OCI-LY7 (cell line): ENCODE data around the gene KIZ.

Source experiments
- EZH2phosphoT487 ChIP-seq: fragments of 200-600 bp; sonication (generic); IDR thresholded peaks from 2 replicates; pipeline ENCODE4 v1.6.1; 2018; ENCODE audit warnings: low read depth, borderline replicate concordance, mild to moderate bottlenecking, mixed run types, antibody characterized with exemption, low read length, moderate library complexity, mixed read lengths
- TF ChIP-seq, protein P1 (sequence below): fragments of 200-600 bp; sonication (generic); conservative IDR thresholded peaks from 2 replicates; pipeline ENCODE4 v1.5.1; 2014; ENCODE audit warnings: mild to moderate bottlenecking, antibody characterized with exemption, low read length, moderate library complexity, mixed read lengths

DNA sequence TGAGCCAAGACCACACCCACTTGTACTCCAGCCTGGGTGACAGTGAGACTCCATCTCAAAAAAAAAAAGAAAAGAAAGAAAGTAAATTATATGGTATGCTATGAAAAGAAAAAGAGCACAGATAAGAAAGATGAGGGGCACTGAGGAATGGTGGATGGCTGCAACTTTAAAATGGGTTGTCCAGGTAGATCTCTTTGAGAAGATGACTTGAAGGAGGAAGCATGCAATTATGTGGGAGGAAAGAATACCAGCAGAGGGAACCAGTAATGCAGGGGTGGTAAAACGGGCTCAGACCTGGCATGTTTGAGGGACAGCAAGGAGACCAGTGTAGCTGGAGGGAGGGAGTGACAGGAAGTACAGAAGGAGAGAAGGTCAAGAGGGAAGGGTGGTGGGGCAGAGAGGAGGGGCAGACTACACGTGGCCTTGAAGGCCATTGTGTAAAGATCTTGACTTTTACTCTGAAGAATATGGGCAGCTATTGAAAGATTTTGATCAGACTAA is 42.0 kb upstream of the KIZ start:
- no peak for TF ChIP-seq EZH2phosphoT487
- TF ChIP-seq, protein P1, sequence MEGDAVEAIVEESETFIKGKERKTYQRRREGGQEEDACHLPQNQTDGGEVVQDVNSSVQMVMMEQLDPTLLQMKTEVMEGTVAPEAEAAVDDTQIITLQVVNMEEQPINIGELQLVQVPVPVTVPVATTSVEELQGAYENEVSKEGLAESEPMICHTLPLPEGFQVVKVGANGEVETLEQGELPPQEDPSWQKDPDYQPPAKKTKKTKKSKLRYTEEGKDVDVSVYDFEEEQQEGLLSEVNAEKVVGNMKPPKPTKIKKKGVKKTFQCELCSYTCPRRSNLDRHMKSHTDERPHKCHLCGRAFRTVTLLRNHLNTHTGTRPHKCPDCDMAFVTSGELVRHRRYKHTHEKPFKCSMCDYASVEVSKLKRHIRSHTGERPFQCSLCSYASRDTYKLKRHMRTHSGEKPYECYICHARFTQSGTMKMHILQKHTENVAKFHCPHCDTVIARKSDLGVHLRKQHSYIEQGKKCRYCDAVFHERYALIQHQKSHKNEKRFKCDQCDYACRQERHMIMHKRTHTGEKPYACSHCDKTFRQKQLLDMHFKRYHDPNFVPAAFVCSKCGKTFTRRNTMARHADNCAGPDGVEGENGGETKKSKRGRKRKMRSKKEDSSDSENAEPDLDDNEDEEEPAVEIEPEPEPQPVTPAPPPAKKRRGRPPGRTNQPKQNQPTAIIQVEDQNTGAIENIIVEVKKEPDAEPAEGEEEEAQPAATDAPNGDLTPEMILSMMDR: no peak
